Fibroblast of mammary gland (primary cell): ENCODE measurements around the gene KCNMA1.

Source experiments
- DNase-seq: peaks from one replicate; pipeline ENCODE4 v3.0.0-alpha.2; 2010; ENCODE audit warnings: low read depth
- H3K4me3 ChIP-seq: 2 replicates; pipeline ENCODE4 v1.5.1; 2011; ENCODE audit warnings: low read depth, mild to moderate bottlenecking, low read length, moderate library complexity; ENCODE audit not compliant: control insufficient read depth
- TF ChIP-seq, protein P1 (sequence below): conservative IDR thresholded peaks from 2 replicates; pipeline ENCODE4 v1.5.1; 2011; ENCODE audit warnings: low read depth, low read length, inconsistent platforms; ENCODE audit not compliant: control insufficient read depth, insufficient read depth

The KCNMA1 gene

DNA sequence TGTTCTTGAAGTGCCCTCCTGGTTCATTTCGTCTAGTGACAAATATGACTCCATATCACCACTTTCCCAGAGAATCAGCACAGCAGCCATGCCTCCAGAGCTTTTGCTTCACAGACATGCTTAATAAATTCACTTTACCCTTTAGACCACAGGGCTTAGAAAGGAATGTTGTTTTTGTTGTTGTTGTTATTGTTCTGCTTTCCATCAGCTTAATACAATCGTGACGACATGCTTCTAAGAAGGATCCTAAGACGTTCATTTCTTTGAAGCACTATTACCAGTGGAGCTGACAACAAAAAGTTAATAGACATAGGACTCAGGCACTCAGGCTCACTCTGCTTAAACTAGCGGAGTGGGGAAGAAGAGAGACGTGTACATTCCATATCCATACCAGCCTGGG, 418.6 kb downstream of the KCNMA1 start:
- TF ChIP-seq, protein P1, sequence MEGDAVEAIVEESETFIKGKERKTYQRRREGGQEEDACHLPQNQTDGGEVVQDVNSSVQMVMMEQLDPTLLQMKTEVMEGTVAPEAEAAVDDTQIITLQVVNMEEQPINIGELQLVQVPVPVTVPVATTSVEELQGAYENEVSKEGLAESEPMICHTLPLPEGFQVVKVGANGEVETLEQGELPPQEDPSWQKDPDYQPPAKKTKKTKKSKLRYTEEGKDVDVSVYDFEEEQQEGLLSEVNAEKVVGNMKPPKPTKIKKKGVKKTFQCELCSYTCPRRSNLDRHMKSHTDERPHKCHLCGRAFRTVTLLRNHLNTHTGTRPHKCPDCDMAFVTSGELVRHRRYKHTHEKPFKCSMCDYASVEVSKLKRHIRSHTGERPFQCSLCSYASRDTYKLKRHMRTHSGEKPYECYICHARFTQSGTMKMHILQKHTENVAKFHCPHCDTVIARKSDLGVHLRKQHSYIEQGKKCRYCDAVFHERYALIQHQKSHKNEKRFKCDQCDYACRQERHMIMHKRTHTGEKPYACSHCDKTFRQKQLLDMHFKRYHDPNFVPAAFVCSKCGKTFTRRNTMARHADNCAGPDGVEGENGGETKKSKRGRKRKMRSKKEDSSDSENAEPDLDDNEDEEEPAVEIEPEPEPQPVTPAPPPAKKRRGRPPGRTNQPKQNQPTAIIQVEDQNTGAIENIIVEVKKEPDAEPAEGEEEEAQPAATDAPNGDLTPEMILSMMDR = no peak
- DNase-seq = no peak
- H3K4me3 ChIP-seq = no peak overlapping the region

DNA sequence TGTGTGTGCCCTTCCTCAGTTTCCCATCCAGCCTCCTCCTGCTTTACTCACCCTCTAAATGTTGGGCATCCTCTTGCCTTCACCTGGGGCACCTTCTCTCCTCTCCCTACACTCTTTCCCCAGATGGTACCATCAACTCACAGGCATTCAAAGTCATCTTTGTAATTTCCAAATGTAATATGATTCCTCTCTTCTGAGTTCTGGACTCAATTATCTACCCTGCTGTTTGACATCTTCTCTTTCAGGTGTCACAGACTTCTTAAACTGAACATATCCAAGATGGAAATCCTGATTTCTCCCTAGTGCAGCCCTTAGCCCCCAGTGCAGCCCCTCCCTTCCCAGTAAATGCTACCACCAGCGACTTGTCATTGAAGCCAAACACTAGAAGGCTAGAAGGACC, 422.8 kb downstream of the KCNMA1 start:
- TF ChIP-seq, protein P1 = no peak
- DNase-seq = no peak
- no peak overlapping the region for H3K4me3 ChIP-seq

DNA sequence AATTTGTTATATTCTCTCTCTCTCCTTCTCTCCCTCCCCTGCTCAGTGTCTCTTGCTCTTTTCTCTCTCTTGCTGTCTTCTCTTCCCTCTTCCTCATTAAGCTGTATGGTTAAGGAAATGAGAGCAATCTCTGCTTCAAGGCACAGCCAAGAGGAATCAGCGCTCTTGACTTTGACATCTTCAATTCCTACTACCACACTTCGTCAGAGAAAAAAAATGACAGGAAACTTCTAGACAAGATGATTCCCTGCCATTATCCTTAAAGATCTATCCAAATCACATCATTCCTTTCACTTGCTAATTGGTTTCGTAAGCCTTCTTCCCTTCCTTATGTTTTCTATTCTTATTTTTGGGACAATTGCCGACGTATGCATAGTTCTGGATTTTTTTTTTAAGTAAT, 425.0 kb downstream of the KCNMA1 start:
- TF ChIP-seq, protein P1 = no peak
- H3K4me3 ChIP-seq = no peak overlapping the region
- DNase-seq = no peak

DNA sequence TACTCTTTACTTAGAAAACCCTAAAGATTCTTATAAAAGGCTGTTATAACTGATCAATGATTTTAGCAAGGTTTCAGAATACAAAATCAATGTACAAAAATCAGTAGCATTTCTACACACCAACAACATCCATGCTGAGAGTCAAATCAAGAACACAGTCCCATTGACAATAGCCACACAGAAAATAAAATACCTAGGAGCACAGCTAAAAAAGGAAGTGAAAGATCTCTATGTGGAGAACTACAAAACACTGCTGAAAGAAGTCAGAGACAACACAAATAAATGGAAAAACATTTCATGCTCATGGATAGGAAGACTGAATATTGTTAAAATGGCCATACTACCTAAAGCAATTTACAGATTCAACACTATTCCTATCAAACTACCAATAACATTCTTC, 427.0 kb downstream of the KCNMA1 start:
- TF ChIP-seq, protein P1 = no peak
- no peak for DNase-seq
- H3K4me3 ChIP-seq = no peak overlapping the region

DNA sequence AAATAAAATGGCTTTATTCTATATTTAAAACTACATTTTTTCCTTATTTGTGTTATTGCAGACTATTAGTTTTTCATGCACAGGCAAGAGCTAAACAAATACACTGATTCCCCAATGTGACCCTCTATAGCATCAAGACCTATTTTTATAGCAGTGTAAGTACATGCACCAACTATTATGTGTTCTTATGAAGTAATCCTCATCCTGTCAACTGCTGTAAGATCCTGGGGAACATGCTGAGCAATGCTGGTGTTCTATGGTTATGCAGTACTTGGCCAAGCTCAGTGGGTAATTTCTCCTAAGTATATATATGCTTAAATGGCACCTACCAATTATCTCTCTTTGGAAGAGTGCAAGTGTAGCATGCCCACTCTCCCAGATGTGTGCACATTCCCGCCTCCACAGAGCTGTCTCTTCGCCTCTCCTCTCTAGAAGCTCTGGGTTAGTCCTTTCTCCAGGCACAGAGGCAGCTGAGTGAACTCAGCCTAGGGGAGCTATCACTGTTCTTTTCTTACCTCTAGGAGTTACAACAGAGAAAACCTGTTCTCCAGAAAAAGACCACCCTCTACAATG, 428.8 kb downstream of the KCNMA1 start:
- H3K4me3 ChIP-seq = no peak overlapping the region

DNA sequence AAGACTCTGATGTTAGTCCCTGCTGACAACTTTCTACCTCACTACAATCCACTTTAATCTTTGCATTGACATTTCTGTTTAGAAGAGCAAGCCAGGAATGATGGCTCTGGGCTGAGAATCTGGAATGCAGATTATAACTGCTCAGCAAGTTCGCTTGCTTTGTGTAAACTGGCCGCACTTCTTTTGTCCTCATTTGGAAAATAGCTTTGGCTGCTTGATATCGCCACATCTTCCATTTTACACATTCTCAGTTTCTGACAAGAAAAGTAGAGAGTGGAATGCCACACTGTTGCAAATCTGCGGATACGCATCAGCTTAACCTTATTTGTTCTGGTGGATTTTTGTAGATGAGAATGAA, 429.8 kb downstream of the KCNMA1 start:
- no peak overlapping the region for H3K4me3 ChIP-seq
- TF ChIP-seq, protein P1 = no peak
- no peak for DNase-seq

More for the DNA sequence above, 428.8 kb downstream of the KCNMA1 start:
- no peak for DNase-seq
- TF ChIP-seq, protein P1 = no peak

DNA sequence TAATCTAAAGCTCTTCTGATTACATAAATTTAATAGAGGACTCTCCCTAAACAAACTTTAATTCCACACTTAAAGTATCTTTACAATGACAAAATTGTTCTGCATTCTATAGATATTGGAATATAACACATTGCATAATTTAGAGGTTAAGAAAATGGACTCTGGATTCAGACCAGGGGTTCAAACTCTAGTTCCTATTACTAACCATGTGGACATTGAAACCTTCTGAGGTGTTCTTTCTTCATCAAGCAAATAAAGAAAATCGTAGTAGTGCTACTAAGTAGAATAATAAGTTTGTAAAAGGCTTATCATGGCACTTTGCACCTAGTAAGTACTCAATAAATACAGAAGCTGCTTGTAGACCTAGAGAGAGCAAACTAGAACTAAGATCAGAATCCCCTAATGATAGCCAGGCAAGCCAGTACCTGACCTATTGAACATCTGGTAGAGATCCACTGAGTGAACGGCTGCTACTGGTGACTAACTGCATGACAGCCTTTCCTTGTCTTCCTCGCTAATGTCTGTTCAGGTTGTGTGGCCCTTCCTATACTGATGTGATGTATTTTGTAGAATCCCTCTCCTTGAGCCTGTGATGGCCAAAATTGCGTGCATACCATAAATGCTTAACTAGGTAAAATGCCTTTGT, 430.3 kb downstream of the KCNMA1 start:
- no peak for DNase-seq
- TF ChIP-seq, protein P1 = no peak
- no peak overlapping the region for H3K4me3 ChIP-seq
